RWPE2 (cell line): ENCODE results near the gene TRUB2.

Experiments used
- ATAC-seq: fragments of 200-7000 bp; cut with Tn5 transposase; 3 replicates; pipeline ENCODE4 v1.9.1; 2021; ENCODE audit warnings: low read depth
- DNase-seq: peaks from one replicate; pipeline ENCODE4 v3.0.0-alpha.2; 2020; ENCODE audit warnings: low spot score
- H3K27ac ChIP-seq: fragments of 450-650 bp; 2 replicates; pipeline ENCODE4 v1.5.1; 2017; ENCODE audit warnings: mild to moderate bottlenecking; ENCODE audit not compliant: poor library complexity, severe bottlenecking
- H3K27me3 ChIP-seq: fragments of 250-450 bp; sonication (Bioruptor Pico); 2 replicates; pipeline ENCODE4 v1.5.1; 2021; ENCODE audit warnings: mild to moderate bottlenecking, moderate library complexity; ENCODE audit not compliant: insufficient read depth, poor library complexity, severe bottlenecking
- H3K36me3 ChIP-seq: fragments of 250-450 bp; sonication (Bioruptor Pico); 2 replicates; pipeline ENCODE4 v1.5.1; 2020; ENCODE audit warnings: low read depth, mild to moderate bottlenecking, moderate library complexity
- H3K4me1 ChIP-seq: fragments of 250-450 bp; sonication (Bioruptor Pico); 2 replicates; pipeline ENCODE4 v1.5.1; 2021; ENCODE audit warnings: mild to moderate bottlenecking, moderate library complexity; ENCODE audit not compliant: insufficient read depth, poor library complexity, severe bottlenecking
- H3K4me3 ChIP-seq: fragments of 250-450 bp; sonication (Bioruptor Pico); 2 replicates; pipeline ENCODE4 v1.5.1; 2021; ENCODE audit warnings: mild to moderate bottlenecking, moderate library complexity; ENCODE audit not compliant: severe bottlenecking
- H3K9me3 ChIP-seq: fragments of 250-450 bp; sonication (Bioruptor Pico); 2 replicates; pipeline ENCODE4 v1.5.1; 2021; ENCODE audit warnings: mild to moderate bottlenecking, moderate library complexity; ENCODE audit not compliant: severe bottlenecking
- TF ChIP-seq, protein P1 (sequence below): fragments of 450-650 bp; IDR thresholded peaks from one replicate; pipeline ENCODE4 v1.5.1; 2017; ENCODE audit warnings: mild to moderate bottlenecking, moderate library complexity; ENCODE audit not compliant: poor library complexity, severe bottlenecking

The TRUB2 gene

DNA sequence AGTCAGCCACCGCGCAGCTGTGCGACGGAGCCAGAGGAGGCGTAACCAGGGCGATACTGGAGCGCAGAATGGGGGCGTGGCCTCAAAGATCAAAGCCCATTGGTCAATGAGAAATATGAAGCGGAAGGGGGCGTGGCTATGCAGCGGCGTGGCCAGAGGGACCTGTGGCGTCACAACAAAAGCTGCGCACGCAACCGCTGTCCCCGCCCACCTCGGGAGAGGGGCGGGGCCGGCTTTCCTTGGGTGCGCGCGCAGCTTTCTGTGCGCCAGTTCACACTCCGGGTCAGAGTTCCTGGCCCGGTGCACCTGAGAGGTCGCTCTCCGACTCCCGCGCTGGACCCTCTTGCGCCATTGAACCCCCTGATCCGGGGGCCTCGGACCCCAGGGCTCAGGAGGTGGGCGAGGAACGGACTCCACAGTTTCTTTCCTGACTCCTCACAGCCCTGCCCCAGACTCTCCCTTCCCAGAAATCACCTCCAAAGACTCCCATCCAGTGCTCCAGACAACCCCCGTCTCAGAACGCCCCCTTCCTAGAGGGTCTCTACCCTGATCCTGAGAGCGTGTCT, 46.2 kb downstream of the TRUB2 start, which contains the start of gene SWI5:
TSS of gene SWI5 (plus strand) at position 269 of the 566 bp plus-strand sequence.
- Histone ChIP-seq H3K36me3 (peaks cover 27% of the 10 kb centered on the region), H3K4me3 (peak within 1 kb of the TSS; percentile 64), H3K9me3 (no peaks in the 10 kb centered on the region), H3K4me1 (peaks cover 6% of the 10 kb centered on the region), H3K27me3 (no peaks in the 10 kb centered on the region), H3K27ac (peak within 1 kb of the TSS; percentile 60)
- peak; percentile 99 for DNase-seq
- ATAC-seq = peak; percentile 86
- TF ChIP-seq, protein P1, sequence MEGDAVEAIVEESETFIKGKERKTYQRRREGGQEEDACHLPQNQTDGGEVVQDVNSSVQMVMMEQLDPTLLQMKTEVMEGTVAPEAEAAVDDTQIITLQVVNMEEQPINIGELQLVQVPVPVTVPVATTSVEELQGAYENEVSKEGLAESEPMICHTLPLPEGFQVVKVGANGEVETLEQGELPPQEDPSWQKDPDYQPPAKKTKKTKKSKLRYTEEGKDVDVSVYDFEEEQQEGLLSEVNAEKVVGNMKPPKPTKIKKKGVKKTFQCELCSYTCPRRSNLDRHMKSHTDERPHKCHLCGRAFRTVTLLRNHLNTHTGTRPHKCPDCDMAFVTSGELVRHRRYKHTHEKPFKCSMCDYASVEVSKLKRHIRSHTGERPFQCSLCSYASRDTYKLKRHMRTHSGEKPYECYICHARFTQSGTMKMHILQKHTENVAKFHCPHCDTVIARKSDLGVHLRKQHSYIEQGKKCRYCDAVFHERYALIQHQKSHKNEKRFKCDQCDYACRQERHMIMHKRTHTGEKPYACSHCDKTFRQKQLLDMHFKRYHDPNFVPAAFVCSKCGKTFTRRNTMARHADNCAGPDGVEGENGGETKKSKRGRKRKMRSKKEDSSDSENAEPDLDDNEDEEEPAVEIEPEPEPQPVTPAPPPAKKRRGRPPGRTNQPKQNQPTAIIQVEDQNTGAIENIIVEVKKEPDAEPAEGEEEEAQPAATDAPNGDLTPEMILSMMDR = no peak

DNA sequence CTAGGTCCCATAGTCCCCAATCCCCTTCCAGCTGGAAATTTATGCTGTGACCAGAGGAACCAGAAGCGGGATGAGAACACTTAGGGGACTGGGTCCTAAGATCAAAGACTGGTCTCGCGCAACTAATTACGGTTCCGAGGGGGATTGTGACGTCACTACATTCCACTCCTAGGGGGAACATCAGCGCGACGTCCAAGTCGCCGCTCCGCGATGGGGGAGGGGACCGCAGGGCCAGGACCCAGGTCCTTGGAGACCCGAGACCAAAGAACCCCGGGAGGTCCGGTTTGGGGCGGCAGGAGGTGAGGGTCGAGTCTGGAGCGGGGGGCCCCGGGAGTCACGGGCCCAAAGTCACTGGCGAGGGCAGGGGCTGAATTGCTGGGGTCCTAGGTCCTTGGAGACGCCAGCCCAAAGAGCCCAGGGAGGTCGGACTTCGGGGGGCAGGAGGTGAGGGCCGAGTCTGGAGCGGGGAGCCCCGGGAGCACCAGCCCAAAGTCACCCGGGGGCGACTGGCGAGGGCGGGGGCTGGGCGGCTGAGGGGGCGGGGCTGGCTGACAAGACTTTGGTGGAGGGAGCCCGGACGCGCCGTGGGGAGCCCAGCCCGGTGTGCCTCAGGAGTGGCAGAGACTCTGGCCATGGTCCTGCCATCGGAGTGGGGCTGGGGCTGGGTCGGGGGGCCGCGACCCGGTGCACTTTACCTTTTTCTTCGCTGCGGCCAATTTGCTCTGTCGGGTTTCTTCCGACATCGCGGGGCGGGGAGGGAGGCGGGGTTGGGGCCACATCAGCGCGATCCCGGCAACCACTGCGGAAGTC, 46.8 kb downstream of the TRUB2 start, which contains the start of gene GOLGA2:
TSS of gene GOLGA2 (minus strand) at position 810 of the 810 bp plus-strand sequence. CDS start at position 779, 31 bp downstream.
- peak; percentile 52 for ATAC-seq
- H3K27ac ChIP-seq = peak within 1 kb of the TSS; percentile 60

DNA sequence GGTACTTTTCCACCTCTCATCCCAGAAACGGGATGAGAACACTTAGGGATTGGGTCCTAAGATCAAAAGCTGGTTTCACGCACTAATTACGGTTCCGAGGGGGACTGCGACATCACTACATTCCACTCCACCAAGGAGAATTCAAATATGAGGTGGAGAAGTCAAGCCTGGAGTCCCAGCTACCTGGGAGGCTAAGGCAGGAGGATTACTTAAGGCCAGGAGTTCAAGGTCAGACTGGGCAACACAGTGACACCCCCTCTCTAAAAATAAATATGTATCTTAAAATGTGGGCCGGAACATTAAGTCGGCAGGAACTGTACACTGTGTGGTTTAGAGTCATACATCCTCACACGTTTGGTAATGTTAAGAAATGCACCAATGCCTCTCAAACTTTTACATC, 48.0 kb downstream of the TRUB2 start:
- TF ChIP-seq, protein P1 = no peak
- H3K27me3 ChIP-seq = no peaks in the 10 kb centered on the region
- DNase-seq (no peak), ATAC-seq (no peak)
- no peak overlapping the region for H3K4me3 ChIP-seq
- peaks cover 6% of the 10 kb centered on the region for H3K4me1 ChIP-seq
- no peaks in the 10 kb centered on the region for H3K9me3 ChIP-seq
- peaks cover 37% of the 10 kb centered on the region for H3K36me3 ChIP-seq
- H3K27ac ChIP-seq = no peak overlapping the region

More for the DNA sequence above, 46.8 kb downstream of the TRUB2 start, which contains the start of gene GOLGA2:
- TF ChIP-seq, protein P1 = no peak
- DNase-seq = no peak
- Histone ChIP-seq H3K4me1 (peaks cover 6% of the 10 kb centered on the region), H3K36me3 (peaks cover 34% of the 10 kb centered on the region), H3K9me3 (no peaks in the 10 kb centered on the region), H3K27me3 (no peaks in the 10 kb centered on the region), H3K4me3 (peak within 1 kb of the TSS; percentile 64)

DNA sequence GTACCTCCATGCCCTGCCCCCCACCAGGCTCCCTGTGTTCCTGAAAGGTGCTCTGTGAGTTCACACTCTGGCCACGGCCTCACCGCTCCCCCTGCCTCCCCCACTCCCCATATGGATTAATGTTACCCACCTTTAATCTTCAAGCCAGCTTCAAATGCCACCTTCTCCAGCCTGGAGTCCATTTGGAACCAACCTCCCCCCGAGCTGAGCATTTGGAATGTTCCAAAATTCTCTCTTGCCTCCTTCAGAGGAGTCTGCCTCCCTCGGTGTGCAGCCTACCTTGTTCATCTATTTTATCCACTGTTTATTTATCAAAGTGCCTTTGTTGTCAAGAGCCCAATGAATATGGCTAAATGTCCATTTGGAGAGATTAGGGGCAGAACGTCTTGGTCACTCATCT, 50.7 kb downstream of the TRUB2 start:
- Histone ChIP-seq H3K9me3 (no peaks in the 10 kb centered on the region), H3K4me3 (no peak overlapping the region), H3K27me3 (no peaks in the 10 kb centered on the region), H3K4me1 (peaks cover 6% of the 10 kb centered on the region), H3K36me3 (peaks cover 53% of the 10 kb centered on the region), H3K27ac (peak overlapping the region; percentile 31)
- DNase-seq (no peak), ATAC-seq (no peak; the same call in 2 of the 3 replicates)
- TF ChIP-seq, protein P1 = no peak
